Prostate gland (tissue), 2 donors: ENCODE measurements around the gene CREBZF.

ENCODE experiments used
- POLR2A ChIP-seq: fragments of 450-650 bp; IDR thresholded peaks from one replicate; pipeline ENCODE4 v1.6.1; 2016; ENCODE audit warnings: antibody characterized with exemption, mild to moderate bottlenecking
- TF ChIP-seq, protein P1 (sequence below), 4 experiments: fragments of 200-600 bp in 2 of 4; fragments of 450-650 bp in 2 of 4; sonication (generic) in 2 of 4; IDR thresholded peaks; 1 replicate in 3 of 4; 2 replicates in 1 of 4; pipeline ENCODE4 v1.5.1; 2016 to 2019; ENCODE audit warnings: antibody characterized with exemption in 4 of 4, mild to moderate bottlenecking in 2 of 4, moderate library complexity in 2 of 4

DNA sequence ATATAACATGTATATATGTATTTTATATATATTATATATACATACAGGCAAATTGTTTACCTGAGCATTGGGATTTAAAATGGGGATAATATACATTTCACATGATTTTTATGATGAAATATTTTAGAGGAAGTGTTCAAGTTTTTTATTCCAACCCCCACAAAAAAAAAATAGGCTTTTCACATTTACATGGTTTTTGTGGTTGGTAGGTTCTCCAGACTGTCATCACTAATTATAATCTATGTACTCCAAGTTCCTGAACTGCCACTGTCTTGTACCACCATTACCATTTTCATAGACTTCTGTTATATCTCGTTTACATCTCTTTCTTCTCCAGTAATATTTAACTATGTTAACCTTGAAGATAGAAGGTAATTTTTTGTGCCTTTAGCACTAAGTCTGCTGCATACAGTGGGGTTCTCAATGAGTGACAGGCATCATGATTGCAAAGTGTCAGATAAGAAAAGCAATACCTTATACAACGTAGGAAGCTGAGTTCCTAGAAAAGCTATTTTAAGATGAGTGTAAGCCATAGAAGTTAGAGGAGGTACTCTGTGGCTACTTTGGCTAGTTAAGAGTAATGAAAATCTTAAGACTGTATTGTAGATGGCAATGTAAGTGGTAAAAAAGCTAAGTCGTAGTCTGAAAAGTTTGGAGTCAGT is 12.0 kb downstream of the CREBZF start:
- TF ChIP-seq, protein P1, sequence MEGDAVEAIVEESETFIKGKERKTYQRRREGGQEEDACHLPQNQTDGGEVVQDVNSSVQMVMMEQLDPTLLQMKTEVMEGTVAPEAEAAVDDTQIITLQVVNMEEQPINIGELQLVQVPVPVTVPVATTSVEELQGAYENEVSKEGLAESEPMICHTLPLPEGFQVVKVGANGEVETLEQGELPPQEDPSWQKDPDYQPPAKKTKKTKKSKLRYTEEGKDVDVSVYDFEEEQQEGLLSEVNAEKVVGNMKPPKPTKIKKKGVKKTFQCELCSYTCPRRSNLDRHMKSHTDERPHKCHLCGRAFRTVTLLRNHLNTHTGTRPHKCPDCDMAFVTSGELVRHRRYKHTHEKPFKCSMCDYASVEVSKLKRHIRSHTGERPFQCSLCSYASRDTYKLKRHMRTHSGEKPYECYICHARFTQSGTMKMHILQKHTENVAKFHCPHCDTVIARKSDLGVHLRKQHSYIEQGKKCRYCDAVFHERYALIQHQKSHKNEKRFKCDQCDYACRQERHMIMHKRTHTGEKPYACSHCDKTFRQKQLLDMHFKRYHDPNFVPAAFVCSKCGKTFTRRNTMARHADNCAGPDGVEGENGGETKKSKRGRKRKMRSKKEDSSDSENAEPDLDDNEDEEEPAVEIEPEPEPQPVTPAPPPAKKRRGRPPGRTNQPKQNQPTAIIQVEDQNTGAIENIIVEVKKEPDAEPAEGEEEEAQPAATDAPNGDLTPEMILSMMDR (IDR thresholded peaks at IDR 0.05) = no peak
- TF ChIP-seq POLR2A = no peak
